ENCODE data around the gene DPH1. TPM values are rescaled to one million over a fixed set of nuclear protein-coding genes. Genes with fewer than 3 reads are reported as not detected.

DPH1 gene
- total RNA-seq, 1 donor from 2014 or later: 63.4 TPM

- ATAC-seq (ENCODE audit: low read depth) (no peak), DNase-seq (no peak)
- CTCF ChIA-PET: interaction anchor here (1.1 to 1.4 kb wide), 3 partner anchors 9 to 324 kb away, joined by 4 to 7 read pairs (median 5); no protein-coding TSS in a partner anchor
- H3K9me3 Mint-ChIP-seq: no peaks in the 10 kb centered on the region
- H3K27me3 Mint-ChIP-seq: no peaks in the 10 kb centered on the region
- POLR2A ChIA-PET: interaction anchor here (1.2 to 1.5 kb wide), 2 partner anchors 8 to 16 kb away, joined by 3 read pairs; partner anchors contain the start of gene RTN4RL1
- H3K4me3 Mint-ChIP-seq: peak overlapping the region; percentile 90
- intact Hi-C loops (cut with micrococcal nuclease): loop anchor here (1.0 to 5.0 kb wide), 5 partner anchors 11 to 374 kb away; partner anchors contain the start of genes DPH1 and RTN4RL1
- peaks cover 24% of the 10 kb centered on the region for H3K4me1 Mint-ChIP-seq
- H3K27ac Mint-ChIP-seq: peak overlapping the region; percentile 87
- H3K36me3 Mint-ChIP-seq (ENCODE audit: low read depth): peaks cover 51% of the 10 kb centered on the region
- no peak for TF ChIP-seq CTCF (IDR thresholded peaks at IDR 0.05)
Measured at GRCh38 chr17:2040942-2041560, 11.1 kb downstream of the DPH1 start.

- POLR2A ChIA-PET: interaction anchor here (1.2 to 1.5 kb wide), 2 partner anchors 9 to 17 kb away, joined by 3 read pairs; partner anchors contain the start of gene RTN4RL1
- H3K36me3 Mint-ChIP-seq (ENCODE audit: low read depth): peaks cover 44% of the 10 kb centered on the region
- no peaks in the 10 kb centered on the region for H3K27me3 Mint-ChIP-seq
- ATAC-seq (ENCODE audit: low read depth): peak; percentile 90
- DNase-seq: peak; percentile 97
- TF ChIP-seq CTCF (IDR thresholded peaks at IDR 0.05): no peak
- intact Hi-C loops (cut with micrococcal nuclease): loop anchor here (1.0 to 5.0 kb wide), 6 partner anchors 11 to 374 kb away; partner anchors contain the start of genes DPH1 and RTN4RL1
- peak within 1 kb of the TSS; percentile 87 for H3K27ac Mint-ChIP-seq
- H3K4me1 Mint-ChIP-seq: peaks cover 24% of the 10 kb centered on the region
- CTCF ChIA-PET: interaction anchor here (1.1 to 1.4 kb wide), 2 partner anchors 203 to 325 kb away, joined by 4 to 7 read pairs; no protein-coding TSS in a partner anchor
- no peaks in the 10 kb centered on the region for H3K9me3 Mint-ChIP-seq
- H3K4me3 Mint-ChIP-seq: peak within 1 kb of the TSS; percentile 90
Measured at GRCh38 chr17:2041561-2042389, 11.8 kb downstream of the DPH1 start, which contains the start of gene OVCA2. Gene OVCA2, plus strand, starts transcription at chr17:2042022. Its CDS starts 26 bp downstream, at chr17:2042048.

- CTCF ChIA-PET: interaction anchor here (1.4 kb wide), 1 partner anchor 202 kb away, joined by 7 read pairs; no protein-coding TSS in a partner anchor
- TF ChIP-seq CTCF (IDR thresholded peaks at IDR 0.05): no peak
- intact Hi-C loops (cut with micrococcal nuclease): loop anchor here (1.0 to 5.0 kb wide), 4 partner anchors 135 to 375 kb away; no protein-coding TSS in a partner anchor
- H3K27me3 Mint-ChIP-seq: no peaks in the 10 kb centered on the region
- peaks cover 24% of the 10 kb centered on the region for H3K4me1 Mint-ChIP-seq
- no peaks in the 10 kb centered on the region for H3K9me3 Mint-ChIP-seq
- ATAC-seq (ENCODE audit: low read depth): no peak
- peak overlapping the region; percentile 87 for H3K27ac Mint-ChIP-seq
- peak overlapping the region; percentile 90 for H3K4me3 Mint-ChIP-seq
- DNase-seq: no peak
- POLR2A ChIA-PET: no interaction called here
- H3K36me3 Mint-ChIP-seq (ENCODE audit: low read depth): peaks cover 38% of the 10 kb centered on the region
Measured at GRCh38 chr17:2042390-2042847, 12.5 kb downstream of the DPH1 start.

GRCh38 chr17:2042933-2043332 is 13.0 kb downstream of the DPH1 start:
- CTCF ChIA-PET: no interaction called here
- POLR2A ChIA-PET: no interaction called here
- peaks cover 24% of the 10 kb centered on the region for H3K4me1 Mint-ChIP-seq

More at GRCh38 chr17:2042933-2043332, 13.0 kb downstream of the DPH1 start:
- DNase-seq (no peak), ATAC-seq (ENCODE audit: low read depth) (no peak)
- TF ChIP-seq CTCF (IDR thresholded peaks at IDR 0.05): no peak
- H3K36me3 Mint-ChIP-seq (ENCODE audit: low read depth): peaks cover 33% of the 10 kb centered on the region
- H3K4me3 Mint-ChIP-seq: peak overlapping the region; percentile 90
- peak overlapping the region; percentile 87 for H3K27ac Mint-ChIP-seq
- intact Hi-C loops (cut with micrococcal nuclease): loop anchor here (1.0 to 5.0 kb wide), 4 partner anchors 136 to 376 kb away; no protein-coding TSS in a partner anchor
- H3K9me3 Mint-ChIP-seq: no peaks in the 10 kb centered on the region
- H3K27me3 Mint-ChIP-seq: peaks cover under 1% of the 10 kb centered on the region
